HuH-7.5 (cell line): Measurements from ENCODE around the gene ID4.

Source experiments
- DNase-seq: peaks from one replicate; pipeline ENCODE4 v3.0.0; 2011; ENCODE audit warnings: low spot score

The ID4 gene

DNA sequence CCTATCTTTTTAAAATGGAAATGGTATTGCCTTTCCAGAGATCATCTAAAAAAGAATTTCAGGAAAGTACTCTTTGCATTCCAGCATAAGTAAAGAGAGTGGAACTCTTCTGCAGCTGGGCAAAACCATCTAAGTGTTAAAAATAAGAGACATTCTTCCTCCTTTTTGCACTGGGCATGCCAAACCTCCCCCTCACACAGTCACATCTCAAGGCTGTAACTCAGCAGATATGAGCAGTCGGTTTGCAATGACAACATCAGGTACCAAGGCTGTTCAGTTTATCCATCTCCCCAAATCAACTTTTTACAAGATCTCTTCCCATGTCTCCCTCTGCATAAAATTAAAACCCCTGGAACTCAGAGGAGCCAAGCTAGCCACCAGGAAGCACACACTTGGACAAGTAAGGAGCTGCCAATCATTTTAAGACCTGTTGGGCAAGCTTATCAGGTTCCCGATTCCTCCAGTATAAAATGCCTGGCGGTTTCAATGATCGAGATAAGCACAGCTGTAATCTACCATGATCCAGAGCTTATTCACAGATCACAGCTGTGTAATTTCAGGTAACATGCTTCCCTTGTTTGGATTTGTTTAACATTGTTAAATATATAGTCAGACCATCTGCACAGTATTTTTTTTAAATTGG is 23.2 kb downstream of the ID4 start:
- no peak for DNase-seq

GRCh38 chr6:19864285-19864684 is 27.1 kb downstream of the ID4 start:
- no peak for DNase-seq

DNA sequence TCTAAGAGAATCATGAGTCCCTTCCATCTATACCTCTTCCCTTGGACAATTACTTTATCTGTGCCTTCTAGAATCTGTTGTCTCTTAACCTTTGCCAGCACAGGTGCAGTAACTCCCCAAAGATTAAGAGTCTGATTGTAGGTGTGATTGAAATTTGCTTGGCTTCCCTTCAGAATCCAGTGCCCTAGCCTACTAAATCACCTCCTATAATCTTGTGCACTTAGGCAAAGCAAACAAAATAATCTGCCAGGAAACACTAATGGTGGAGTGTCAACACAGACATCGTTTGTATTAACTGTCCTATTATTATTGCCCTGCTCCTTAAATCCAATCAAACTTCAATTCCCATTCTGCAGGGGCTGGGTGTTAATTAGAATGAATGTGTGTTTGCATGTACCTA is 28.0 kb downstream of the ID4 start:
- DNase-seq = no peak

DNA sequence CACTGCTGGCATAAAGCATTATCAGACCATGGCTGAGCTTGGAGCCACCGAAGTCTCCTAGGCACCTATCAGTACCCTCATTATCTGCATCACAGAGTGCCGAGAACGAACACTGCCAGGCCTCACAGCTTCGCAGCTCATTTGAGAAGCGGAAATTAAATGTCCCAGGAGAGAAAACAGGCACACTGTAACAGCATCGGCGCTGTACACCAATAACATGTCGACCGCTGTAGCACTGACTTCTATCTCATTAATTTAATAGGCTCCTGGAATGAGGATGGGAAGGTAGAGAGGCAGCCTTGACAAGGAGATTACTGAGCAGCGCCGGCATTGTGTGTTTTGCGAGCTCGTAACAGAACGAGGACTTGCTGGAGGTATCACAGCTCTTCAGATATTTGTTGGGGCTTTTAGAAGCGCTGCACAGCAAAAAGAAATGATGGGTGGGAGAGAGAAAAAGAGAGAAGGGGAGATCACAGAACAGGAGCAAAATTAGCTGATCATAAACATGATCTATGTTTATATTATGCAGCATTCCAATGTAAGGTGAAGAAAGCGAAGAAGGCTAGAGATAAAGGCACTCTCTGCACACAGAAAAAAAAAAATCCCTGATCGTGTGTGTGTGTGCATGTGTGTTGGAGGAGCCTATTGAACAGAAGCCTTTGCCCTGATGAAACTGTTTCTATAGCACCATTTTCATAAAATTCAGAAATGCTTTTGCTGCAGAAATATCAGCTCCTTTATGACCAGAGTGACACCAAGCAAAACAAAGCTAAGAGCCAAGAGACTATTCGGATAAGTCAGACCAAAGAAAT is 29.2 kb downstream of the ID4 start:
- DNase-seq = no peak

GRCh38 chr6:19866985-19867627 is 29.9 kb downstream of the ID4 start:
- no peak for DNase-seq

DNA sequence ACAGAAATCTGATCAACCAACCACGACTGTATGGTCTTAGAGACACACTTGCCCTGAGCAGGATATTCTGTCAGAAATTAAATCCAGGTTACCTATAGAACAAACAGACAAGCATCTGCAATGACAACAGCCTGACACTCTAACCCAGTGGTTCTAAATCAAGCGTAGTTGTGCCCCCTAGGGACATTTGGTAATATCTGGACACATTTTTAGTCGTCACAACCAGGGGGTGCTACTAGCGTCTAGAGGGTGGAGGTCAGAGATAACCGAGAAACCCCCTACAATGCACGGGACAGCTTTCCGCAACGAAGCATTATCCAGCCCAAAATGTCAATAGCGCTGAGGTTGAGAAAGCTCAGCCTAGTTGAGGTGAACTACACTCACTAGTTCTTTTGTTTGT is 32.3 kb downstream of the ID4 start:
- no peak for DNase-seq

- DNase-seq = no peak
Observed at GRCh38 chr6:19870322-19870721, 33.2 kb downstream of the ID4 start.

DNA sequence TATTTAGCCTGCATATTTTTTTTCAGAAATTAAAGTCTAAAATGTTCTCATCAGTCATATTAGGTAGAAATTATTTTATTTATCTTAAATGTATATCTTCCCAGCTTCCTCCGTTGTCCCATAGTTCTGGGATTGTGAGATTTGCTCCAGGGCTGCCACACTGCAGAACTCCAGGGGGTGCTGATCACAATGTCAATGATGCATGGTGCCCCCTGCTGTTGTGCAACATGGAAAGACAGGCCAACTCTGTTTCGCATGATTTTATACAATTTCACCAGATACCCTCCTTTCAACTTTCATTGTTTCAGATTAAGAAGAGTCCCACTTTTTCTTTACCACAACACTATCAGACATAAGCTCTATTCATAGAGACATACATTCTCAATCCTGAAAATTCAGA is 35.9 kb downstream of the ID4 start:
- no peak for DNase-seq

DNA sequence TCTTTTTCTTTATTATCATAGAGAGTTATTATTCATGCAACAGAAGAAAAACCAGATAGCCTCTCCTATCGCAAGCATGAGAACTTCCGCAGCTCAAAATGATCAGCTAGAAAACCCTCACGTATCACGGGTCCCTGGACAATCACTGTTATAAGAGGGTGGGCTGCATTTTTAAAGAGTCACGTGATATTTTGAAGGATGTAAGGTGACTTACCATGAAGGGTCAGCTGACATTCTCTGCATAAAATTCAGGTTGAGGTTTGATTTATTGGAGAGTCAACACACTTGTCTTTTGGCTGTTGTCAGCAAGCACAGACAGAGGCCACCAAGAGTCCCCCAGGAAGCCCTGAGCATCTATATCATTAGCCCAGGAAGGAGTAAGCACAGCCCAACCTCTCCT is 39.5 kb downstream of the ID4 start:
- no peak for DNase-seq

DNA sequence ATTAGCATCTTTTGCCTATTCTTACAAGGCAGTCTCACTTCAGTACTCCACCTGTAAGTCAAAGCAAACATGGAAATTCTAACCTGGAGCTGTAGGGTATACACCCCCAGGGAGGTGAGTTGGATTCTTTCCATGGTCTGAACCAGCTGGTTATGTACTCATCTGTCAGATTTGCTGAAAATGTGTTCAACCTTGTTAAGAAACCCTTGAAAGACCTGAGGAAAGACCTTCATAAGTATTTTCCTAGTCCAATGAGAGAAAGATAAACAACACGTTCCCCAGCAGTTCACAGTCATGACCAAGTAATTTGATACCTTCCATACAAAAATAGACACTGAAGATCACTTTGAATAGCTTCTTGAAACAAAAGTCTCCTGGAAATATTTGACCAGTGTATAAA is 42.5 kb downstream of the ID4 start:
- no peak for DNase-seq

- no peak for DNase-seq
Observed at GRCh38 chr6:19880066-19880465, 42.9 kb downstream of the ID4 start.

DNA sequence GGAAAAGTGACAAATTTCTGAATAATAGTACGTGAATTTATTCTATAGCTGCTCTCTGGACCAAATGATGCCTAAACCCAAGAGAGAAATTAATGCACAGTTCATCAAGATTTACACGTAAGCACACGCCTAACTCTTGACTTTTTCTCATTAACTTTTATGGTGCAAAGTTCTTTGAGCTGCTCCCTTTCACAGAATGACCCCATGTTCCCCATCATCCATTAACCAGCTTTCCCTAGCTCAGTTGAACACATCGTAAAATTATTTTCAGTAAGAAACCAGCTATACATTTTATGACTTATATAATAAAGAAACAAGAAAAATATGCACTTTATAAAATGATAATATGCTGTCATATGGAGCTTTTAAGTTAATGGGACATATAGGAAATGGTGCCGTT is 54.3 kb downstream of the ID4 start:
- DNase-seq = no peak
